Erythroblast (primary cell): Measurements from ENCODE around the gene ECEL1.

Experiments
- GATA1 ChIP-seq: IDR thresholded peaks from 2 replicates; pipeline ENCODE4 v1.6.1; 2011; ENCODE audit warnings: low read depth, mild to moderate bottlenecking, control low read depth, low read length, moderate library complexity
- POLR2A ChIP-seq: IDR thresholded peaks from 2 replicates; pipeline ENCODE4 v1.6.1; 2011; ENCODE audit warnings: mild to moderate bottlenecking, low read length

GRCh38 chr2:232483923-232484627, 3.6 kb downstream of the ECEL1 start:
- TF ChIP-seq POLR2A (no peak), GATA1 (no peak)
